Glutamatergic neuron (in vitro differentiated cells): ENCODE results near the gene TBX1. TPM values are rescaled to one million over a fixed set of nuclear protein-coding genes. Genes with fewer than 3 reads are reported as not detected.

ENCODE experiments used
- DNase-seq: peaks from one replicate; pipeline ENCODE4 v3.0.0; 2022
- H3K27ac Mint-ChIP-seq: one replicate; pipeline ENCODE4 v1.8.0; 2020; ENCODE audit warnings: mild to moderate bottlenecking, mixed read lengths, inconsistent platforms; ENCODE audit not compliant: unreplicated experiment
- H3K27me3 Mint-ChIP-seq: one replicate; pipeline ENCODE4 v1.8.0; 2020; ENCODE audit warnings: mild to moderate bottlenecking, moderate library complexity, mixed read lengths, inconsistent platforms; ENCODE audit not compliant: unreplicated experiment
- H3K36me3 Mint-ChIP-seq: one replicate; pipeline ENCODE4 v1.8.0; 2020; ENCODE audit warnings: mild to moderate bottlenecking, mixed read lengths, inconsistent platforms; ENCODE audit not compliant: unreplicated experiment
- H3K4me1 Mint-ChIP-seq: one replicate; pipeline ENCODE4 v1.8.0; 2020; ENCODE audit warnings: mild to moderate bottlenecking, low read depth, mixed read lengths, inconsistent platforms; ENCODE audit not compliant: unreplicated experiment
- H3K4me3 Mint-ChIP-seq: one replicate; pipeline ENCODE4 v1.8.0; 2020; ENCODE audit warnings: mild to moderate bottlenecking, mixed read lengths, inconsistent platforms; ENCODE audit not compliant: unreplicated experiment
- H3K9me3 Mint-ChIP-seq: one replicate; pipeline ENCODE4 v1.8.0; 2020; ENCODE audit warnings: mild to moderate bottlenecking, moderate library complexity, mixed read lengths, inconsistent platforms; ENCODE audit not compliant: unreplicated experiment
- CTCF ChIP-seq: fragments of 200-600 bp; sonication (generic); IDR thresholded peaks from one replicate; pipeline ENCODE4 v1.5.0; 2021; ENCODE audit not compliant: partially characterized antibody, unreplicated experiment
- total RNA-seq: library from RNA; stranded (reverse); fragmentation: NEBNext Ultra II Directional; extraction: Animal tissue kit (Norgen Biotek cat#: 25700); gene quantifications from one replicate; pipeline ENCODE4 v1.2.1, GENCODE V29; 2021; ENCODE audit not compliant: unreplicated experiment

TBX1 gene
- total RNA-seq, 1 donor from 2014 or later = 2.4 TPM

- Mint-ChIP-seq H3K9me3 (peaks cover 2% of the 10 kb centered on the region), H3K4me1 (no peaks in the 10 kb centered on the region), H3K4me3 (no peak overlapping the region), H3K27me3 (peaks cover 6% of the 10 kb centered on the region), H3K36me3 (no peaks in the 10 kb centered on the region), H3K27ac (no peak overlapping the region)
- no peak for DNase-seq
- TF ChIP-seq CTCF = no peak
Observed at GRCh38 chr22:19738664-19739447, 21.7 kb upstream of the TBX1 start.

- no peak for DNase-seq
- H3K9me3 Mint-ChIP-seq = peaks cover 2% of the 10 kb centered on the region
- no peak overlapping the region for H3K4me3 Mint-ChIP-seq
- TF ChIP-seq CTCF = no peak
- H3K4me1 Mint-ChIP-seq = no peaks in the 10 kb centered on the region
- no peaks in the 10 kb centered on the region for H3K36me3 Mint-ChIP-seq
- peaks cover 6% of the 10 kb centered on the region for H3K27me3 Mint-ChIP-seq
- H3K27ac Mint-ChIP-seq = no peak overlapping the region
Observed at GRCh38 chr22:19739448-19739895, 21.1 kb upstream of the TBX1 start.

GRCh38 chr22:19739911-19740449 is 20.6 kb upstream of the TBX1 start:
- Mint-ChIP-seq H3K27ac (no peak overlapping the region), H3K9me3 (peaks cover 2% of the 10 kb centered on the region)

GRCh38 chr22:19740586-19740985 is 20.0 kb upstream of the TBX1 start:
- peaks cover 1% of the 10 kb centered on the region for H3K9me3 Mint-ChIP-seq
- no peak overlapping the region for H3K27ac Mint-ChIP-seq
- H3K4me3 Mint-ChIP-seq = no peak overlapping the region
- TF ChIP-seq CTCF = no peak
- no peaks in the 10 kb centered on the region for H3K36me3 Mint-ChIP-seq
- no peak for DNase-seq
- H3K27me3 Mint-ChIP-seq = peaks cover under 1% of the 10 kb centered on the region
- H3K4me1 Mint-ChIP-seq = no peaks in the 10 kb centered on the region

More at GRCh38 chr22:19739911-19740449, 20.6 kb upstream of the TBX1 start:
- TF ChIP-seq CTCF = no peak
- no peaks in the 10 kb centered on the region for H3K4me1 Mint-ChIP-seq
- H3K36me3 Mint-ChIP-seq = no peaks in the 10 kb centered on the region
- no peak for DNase-seq
- H3K4me3 Mint-ChIP-seq = no peak overlapping the region
- H3K27me3 Mint-ChIP-seq = peaks cover 5% of the 10 kb centered on the region

- Mint-ChIP-seq H3K27ac (no peak overlapping the region), H3K4me3 (no peak overlapping the region), H3K4me1 (no peaks in the 10 kb centered on the region), H3K36me3 (no peaks in the 10 kb centered on the region), H3K27me3 (no peaks in the 10 kb centered on the region), H3K9me3 (no peaks in the 10 kb centered on the region)
- no peak for DNase-seq
- TF ChIP-seq CTCF = no peak
Observed at GRCh38 chr22:19741053-19741452, 19.5 kb upstream of the TBX1 start.
